Right atrium auricular region (tissue), 2 donors: ENCODE measurements around the gene CDC6. TPM values are rescaled to one million over a fixed set of nuclear protein-coding genes. Genes with fewer than 3 reads are reported as not detected.

Source experiments
- DNase-seq: peaks from one replicate; pipeline ENCODE4 v3.0.0-alpha.2; 2019; ENCODE audit warnings: low spot score
- H3K27ac ChIP-seq, 2 donors: fragments of 200-600 bp; sonication (generic); 1 replicate in 1 of 2; 2 replicates in 1 of 2; pipeline ENCODE4 v1.5.1; 2016 to 2019
- H3K27me3 ChIP-seq, 2 donors: fragments of 200-600 bp; sonication (generic); one replicate each; pipeline versions ENCODE4 v1.5.1 to v1.6.0; 2017 to 2019
- H3K36me3 ChIP-seq: fragments of 200-600 bp; sonication (generic); one replicate; pipeline ENCODE4 v1.5.1; 2016
- H3K4me1 ChIP-seq, 2 donors: fragments of 200-600 bp; sonication (generic); one replicate each; pipeline versions ENCODE4 v1.5.1 to v1.6.0; 2017 to 2019
- H3K4me3 ChIP-seq, 2 donors: fragments of 200-600 bp; sonication (generic); 1 replicate in 1 of 2; 2 replicates in 1 of 2; pipeline ENCODE4 v1.5.1; 2017 to 2019; ENCODE audit warnings: mild to moderate bottlenecking in 1 of 2, moderate library complexity in 1 of 2
- H3K9me3 ChIP-seq, 2 donors: fragments of 200-600 bp; sonication (generic); one replicate each; pipeline ENCODE4 v1.5.1; 2019
- CTCF ChIP-seq, 2 donors: fragments of 200-600 bp; sonication (generic); IDR thresholded peaks; one replicate each; pipeline ENCODE4 v1.5.1; 2019; ENCODE audit warnings: antibody characterized with exemption in 2 of 2
- total RNA-seq, 2 donors: library from RNA; depleted of rRNA; stranded (reverse); fragments of >200 nt; gene quantifications; one replicate each; pipeline ENCODE4 v1.1.0, GENCODE V29; 2016

CDC6 gene
- total RNA-seq, 2 donors from 2014 or later, result 0.44 to 1.0 TPM

DNA sequence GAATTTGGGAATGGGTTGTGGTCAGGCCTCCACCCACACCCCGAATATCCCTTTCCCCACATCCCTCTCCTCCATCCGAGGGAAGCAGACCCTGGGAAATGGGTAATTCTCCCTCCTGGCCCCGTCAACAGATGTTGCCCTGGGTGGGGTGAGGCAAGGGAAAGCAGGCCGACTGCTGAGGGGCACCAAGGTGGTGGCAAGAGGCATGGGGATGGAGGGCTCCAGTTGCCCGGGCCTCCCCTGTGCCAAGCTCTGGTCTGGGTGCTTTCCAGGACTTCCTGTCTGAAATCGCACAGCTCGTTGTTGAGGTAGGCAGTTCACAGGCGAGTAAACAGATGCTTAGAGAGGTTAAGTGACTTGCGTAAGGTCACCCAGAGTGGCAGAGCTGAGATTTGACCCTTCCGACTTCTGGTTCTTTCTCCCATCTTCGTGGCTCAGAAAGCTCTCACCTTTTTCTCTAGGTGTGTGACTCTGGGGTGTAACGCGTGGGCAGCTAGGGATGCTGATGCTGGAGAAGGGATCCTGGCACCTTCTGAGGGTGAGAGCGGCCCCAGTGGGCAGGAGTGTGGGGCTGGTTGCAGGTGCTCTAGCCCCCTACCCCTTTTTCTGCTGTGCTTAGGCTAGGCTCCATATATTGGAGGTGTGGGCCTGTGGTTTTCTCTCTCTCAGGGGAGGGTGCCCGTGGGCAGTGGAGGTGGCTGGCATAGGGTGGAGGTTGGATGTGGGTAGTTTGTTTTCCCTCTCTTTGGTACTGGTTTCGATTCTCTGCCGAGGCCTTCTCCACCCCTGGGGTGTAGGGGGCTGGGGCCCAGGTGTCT lies 38.5 kb downstream of the CDC6 start:
- Histone ChIP-seq H3K27ac (peak overlapping the region; percentile 96 to 98), H3K4me3 (no peak overlapping the region), H3K27me3 (no peaks in the 10 kb centered on the region), H3K4me1 (peaks cover 0 to 100% of the 10 kb centered on the region in 2 donors), H3K36me3 (peaks cover 5% of the 10 kb centered on the region), H3K9me3 (no peaks in the 10 kb centered on the region)
- TF ChIP-seq CTCF (IDR thresholded peaks at IDR 0.05), result no peak
- DNase-seq, result no peak

- Histone ChIP-seq H3K27ac (peak overlapping the region; percentile 96 to 98), H3K27me3 (no peaks in the 10 kb centered on the region), H3K4me1 (peaks cover 0 to 100% of the 10 kb centered on the region in 2 donors), H3K36me3 (peaks cover 7% of the 10 kb centered on the region), H3K9me3 (no peaks in the 10 kb centered on the region), H3K4me3 (no peak overlapping the region)
- no peak for TF ChIP-seq CTCF (IDR thresholded peaks at IDR 0.05)
- DNase-seq, result no peak
These were observed 39.1 kb downstream of the CDC6 start for GRCh38 chr17:40326832-40327199.

DNA sequence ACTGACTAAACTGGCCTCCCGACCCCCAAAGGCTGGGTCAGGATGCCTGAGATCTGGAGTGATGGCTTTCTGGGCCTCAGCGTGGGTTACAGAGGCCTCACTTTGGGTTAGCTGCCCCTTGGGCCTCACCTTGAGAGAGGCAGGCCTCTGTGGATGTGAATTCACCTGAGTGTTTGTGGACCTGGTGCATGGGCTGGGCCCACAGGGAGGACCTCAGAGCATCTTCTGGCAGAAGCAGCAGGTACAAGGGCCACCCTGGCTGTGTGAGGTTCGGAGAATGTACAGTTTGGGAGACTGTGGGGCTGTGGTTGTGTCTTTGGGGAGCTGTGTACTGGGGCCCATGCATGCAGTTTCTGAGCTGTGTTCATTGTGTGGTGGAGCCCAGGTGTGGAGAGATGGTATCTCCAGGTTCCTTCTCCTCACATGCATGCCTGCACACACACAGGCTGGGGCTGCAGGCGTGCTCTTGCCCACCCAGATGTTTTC lies 39.6 kb downstream of the CDC6 start:
- Histone ChIP-seq H3K36me3 (peaks cover 7% of the 10 kb centered on the region), H3K9me3 (no peaks in the 10 kb centered on the region), H3K27me3 (no peaks in the 10 kb centered on the region), H3K4me1 (peaks cover 0 to 100% of the 10 kb centered on the region in 2 donors), H3K4me3 (no peak overlapping the region), H3K27ac (peak overlapping the region; percentile 96 to 98)
- no peak for DNase-seq
- no peak for TF ChIP-seq CTCF (IDR thresholded peaks at IDR 0.05)

DNA sequence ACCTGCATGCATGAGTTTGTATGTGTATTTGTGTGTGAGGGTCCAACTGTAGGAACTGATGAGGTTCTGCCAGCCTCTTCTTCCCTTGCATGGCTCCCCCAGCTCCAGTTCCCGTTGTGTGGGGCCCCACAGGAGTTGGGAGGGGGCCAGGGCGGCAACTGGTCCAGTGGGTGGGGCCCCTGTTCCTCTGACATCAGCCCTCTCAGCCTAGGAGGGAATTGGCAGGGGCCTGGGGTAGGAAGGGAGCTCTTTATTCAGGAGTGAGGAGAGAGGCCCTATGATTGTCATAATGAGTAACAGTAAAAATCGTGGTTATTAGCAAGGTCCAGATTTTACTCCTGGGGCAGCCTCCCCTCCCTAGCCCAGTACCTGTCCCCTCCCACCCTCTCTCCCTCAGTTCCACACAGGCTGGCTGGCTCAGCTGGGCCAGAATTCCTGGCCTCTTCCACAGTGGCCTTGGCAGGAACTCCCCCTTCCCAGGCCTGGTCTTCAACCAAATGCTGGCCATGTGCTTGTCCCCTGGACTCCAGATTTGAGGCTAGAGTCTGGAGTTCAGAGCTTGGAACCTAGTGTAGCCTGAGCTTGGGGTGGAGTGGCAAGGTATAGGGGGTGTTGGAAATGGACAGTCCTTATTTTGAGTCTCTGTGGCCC lies 40.2 kb downstream of the CDC6 start:
- TF ChIP-seq CTCF (IDR thresholded peaks at IDR 0.05), result no peak
- H3K4me1 ChIP-seq, result peaks cover 0 to 100% of the 10 kb centered on the region in 2 donors
- peak overlapping the region; percentile 96 to 98 for H3K27ac ChIP-seq
- H3K27me3 ChIP-seq, result no peaks in the 10 kb centered on the region
- no peak for DNase-seq
- peaks cover 7% of the 10 kb centered on the region for H3K36me3 ChIP-seq
- H3K4me3 ChIP-seq, result no peak overlapping the region
- H3K9me3 ChIP-seq, result no peaks in the 10 kb centered on the region

DNA sequence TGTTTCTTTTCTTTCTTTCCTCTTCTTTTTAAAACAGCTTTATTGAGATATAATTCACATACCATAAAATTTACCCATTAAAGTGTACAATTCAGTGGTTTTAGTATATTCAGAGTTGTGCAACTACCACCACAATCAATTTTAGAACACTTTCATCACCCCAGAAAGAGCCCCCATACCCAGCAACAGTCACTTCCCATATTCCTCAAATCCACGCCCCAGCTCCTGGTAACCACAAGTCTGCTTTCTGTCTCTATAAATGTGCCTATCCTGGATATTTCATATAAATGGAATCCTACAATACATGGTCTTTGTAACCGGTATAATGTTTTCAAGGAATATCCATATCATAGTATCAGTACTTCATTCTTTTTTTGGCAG lies 40.7 kb downstream of the CDC6 start:
- no peaks in the 10 kb centered on the region for H3K27me3 ChIP-seq
- H3K27ac ChIP-seq, result peak overlapping the region; percentile 96 to 98
- no peaks in the 10 kb centered on the region for H3K9me3 ChIP-seq
- TF ChIP-seq CTCF (IDR thresholded peaks at IDR 0.05), result no peak
- peaks cover 7% of the 10 kb centered on the region for H3K36me3 ChIP-seq
- no peak for DNase-seq
- H3K4me3 ChIP-seq, result no peak overlapping the region
- peaks cover 0 to 100% of the 10 kb centered on the region in 2 donors for H3K4me1 ChIP-seq
